NOMO-1 treated with dmso at 0.1 percent for 144 hours (cell line): ENCODE data around the gene TTC21A.

Experiments
- DNase-seq: peaks from one replicate; lab custom pipeline; 2025; ENCODE audit not compliant: unreplicated experiment; lab: John Stamatoyannopoulos, UW

Gene TTC21A

DNA sequence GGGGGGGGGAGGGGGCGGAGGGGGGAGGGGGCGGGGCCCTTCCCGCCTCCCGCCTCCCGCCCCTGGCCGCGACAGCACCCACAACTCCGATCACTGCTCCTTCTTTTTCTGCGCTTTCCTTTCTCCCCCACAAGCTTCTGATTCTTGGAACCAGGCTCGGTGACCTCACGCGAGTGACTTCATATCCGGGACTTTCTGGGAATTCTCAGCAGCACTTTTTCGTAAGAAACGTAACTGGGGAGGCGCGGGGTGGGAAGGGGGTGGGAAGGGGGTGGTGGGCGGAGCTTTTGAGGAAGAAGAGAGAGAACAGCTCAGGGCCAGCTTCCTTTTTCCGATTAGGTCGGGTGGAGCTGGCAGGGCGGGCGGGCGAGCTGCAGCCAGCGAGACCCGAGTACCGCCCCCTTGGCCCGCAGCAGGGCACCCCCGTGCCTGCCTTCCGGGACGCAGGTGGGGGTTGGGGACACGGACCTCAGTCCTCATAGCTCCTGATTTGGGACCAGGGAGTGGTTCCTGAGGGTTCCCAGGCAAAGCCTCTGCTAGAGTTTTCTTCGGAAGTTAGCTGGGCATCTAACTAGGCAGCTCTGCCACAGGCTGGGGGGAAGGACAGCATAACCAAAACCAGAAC lies 70.3 kb downstream of the TTC21A start:
- peak; percentile 79 for DNase-seq

GRCh38 chr3:39178553-39178952 lies 71.1 kb downstream of the TTC21A start:
- DNase-seq, result no peak

- no peak for DNase-seq
These were observed 72.7 kb downstream of the TTC21A start for GRCh38 chr3:39180183-39180545.

DNA sequence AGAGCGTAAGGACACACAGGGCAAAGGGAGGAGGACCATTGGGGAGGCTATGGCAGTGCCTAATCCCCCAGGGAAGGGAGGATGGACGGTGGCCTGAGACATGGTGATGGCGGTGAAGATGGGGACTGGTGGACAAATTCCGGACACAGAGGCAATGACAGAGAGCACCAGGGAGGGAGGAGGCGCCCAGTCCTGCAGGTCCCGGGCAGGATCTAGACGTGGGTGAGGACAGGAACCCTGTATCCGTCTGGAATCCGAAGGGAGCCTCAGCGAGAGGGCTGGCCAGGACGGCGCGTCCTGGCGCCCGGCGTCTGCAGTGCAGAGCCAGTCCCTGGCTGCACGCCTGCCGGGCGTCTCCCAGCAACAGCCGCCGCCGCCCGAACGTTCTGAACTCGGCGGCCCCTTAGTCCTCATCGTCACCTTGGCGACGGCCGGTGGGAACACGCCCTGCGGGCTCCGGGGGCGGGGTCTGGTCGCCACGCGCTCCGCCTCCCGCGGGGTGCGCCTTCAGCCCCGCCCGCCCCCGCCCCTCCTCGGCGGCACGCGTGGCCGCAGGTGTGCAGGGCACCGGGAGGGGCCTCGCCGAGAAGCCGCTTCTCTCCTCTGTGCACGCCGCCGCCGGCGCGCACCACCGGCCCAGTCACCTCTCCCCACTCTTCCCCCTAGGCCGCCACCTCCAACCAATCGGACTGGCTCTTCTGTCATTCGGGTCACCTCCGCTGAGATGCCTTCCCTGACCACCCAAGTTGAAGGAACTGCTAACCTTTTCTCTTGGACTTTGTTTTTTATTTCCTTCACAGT lies 73.3 kb downstream of the TTC21A start:
- DNase-seq, result peak; percentile 87

GRCh38 chr3:39181408-39182335 lies 74.2 kb downstream of the TTC21A start:
- no peak for DNase-seq

DNA sequence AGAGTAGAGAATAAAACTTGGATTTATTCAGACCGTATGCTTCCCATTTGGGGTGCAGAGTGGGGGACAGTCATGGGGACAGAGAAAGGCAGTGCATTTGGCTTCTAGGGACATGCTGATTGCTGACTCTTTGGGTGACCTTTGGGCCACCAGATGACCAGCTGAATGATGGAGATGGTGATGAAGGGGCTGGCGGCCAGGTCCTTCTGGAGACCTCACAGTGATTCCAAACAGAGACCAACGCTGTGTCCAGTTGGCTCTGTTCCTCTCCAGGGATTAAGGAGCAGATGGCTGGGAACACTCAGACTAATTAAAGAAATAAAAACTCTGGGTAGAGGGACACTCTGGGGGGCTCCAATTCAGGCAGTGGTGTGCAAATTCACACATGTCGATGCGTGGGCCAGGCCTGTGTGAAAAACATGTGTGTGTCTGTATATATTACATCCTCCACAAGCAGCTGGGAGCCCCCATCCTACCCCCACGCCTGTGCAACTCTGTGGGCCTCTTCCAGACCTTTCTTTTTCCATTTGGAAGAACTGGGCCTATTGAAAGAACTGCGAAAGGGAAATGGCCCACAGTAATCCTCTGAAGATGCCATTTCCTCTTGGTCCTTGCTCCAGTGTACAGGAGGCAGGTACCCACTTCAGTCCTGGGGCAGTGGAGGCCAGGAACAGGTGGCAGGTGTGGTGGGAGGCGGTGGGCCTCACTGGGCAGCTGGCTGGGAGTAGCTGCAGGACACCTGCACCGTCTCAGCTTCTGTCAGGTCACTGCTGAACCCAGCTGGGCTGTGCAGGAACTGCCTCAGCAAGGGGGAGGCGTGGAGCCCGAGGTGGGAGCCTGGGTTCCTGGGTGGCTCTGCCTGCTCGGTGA lies 76.0 kb downstream of the TTC21A start:
- no peak for DNase-seq

DNA sequence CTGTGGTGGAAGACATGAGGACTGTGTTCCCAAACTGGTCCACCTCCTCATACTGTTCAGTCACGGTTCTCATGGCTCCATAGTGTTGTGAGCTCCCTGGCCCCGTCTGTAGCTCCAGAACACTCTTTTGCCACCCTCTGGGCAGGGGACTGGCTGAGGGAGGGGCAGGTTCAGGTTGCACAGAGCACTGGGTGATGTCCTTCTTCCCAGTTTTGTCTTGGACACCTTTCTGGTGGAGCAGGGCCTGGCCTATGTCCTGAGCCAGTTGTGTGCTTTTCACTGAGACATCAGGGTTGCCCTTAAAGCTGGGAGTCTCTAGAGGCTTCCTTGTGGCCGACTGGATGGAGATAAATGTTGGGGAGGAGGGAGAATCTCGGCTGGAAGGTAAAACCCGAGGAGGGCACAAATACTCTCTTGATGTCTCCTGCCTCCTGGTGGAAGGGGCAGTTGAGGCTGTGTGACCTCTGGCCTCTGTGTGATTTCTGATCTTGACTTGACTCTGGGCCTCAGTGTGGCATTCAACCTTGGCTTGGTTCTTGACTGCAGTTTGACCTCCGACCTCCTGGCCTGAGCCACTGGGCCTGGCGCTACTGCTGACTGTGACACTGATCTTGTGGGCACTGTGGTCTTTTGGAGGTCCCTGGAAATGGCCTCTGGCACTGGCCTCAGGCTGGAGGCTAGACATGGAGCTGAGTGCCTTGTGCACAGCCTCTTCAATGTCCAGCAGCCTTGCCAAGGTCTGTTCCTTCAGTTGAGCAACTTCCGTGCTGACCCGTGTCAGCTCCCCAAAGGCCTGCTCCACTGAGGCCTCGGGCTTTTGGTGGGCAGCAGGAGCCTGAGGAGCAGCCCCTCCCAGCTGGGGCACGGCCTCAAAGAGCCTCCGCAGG lies 76.8 kb downstream of the TTC21A start:
- no peak for DNase-seq

DNA sequence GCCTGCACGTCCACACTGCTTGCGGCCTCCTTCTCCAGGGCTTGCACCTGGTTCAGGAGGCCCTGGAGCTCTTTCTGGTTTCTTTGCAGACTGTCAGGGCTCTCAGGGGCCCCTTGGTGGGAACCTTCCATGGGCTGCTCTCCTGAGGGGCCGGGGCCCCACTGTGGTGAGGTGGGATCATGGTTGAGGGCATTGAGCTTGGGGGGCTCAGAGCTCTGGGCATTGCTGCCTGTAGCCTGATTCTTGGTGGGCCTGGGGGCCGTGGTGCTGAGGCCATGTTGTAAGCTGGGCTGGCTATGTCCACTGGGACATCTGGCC lies 77.4 kb downstream of the TTC21A start:
- no peak for DNase-seq

DNA sequence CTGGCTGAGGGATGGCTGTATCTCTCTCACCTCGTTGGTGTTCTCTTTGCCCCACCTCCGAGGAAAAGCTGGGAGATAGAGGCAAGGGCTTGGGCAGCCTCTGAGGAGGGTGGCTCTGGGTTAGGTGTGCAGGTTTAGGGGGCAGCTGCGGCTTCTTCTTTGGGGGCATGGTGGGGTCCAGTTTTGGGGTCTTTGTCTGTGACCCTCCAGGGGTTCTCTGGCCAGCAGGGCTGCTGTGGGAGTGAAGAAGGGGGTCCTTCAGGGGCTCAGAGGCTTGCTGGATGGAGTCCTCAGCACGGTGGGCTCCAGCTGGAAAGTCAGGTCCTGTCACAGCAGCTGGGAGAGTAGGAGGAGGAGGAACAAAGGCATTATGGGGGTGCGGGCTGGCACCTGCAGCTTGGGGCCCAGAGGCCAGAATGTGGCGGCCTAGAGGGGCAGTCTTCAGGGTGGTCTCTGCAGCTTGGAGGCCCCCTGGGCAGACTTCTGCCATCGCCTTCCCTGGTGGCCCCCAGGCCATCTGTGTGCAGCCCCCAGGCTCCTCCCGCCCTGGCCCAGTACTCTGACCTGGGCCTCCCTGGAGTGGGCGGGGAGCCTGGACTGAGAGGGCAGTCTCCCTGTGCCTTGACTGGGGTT lies 78.0 kb downstream of the TTC21A start:
- DNase-seq, result no peak

- DNase-seq, result no peak
These were observed 78.6 kb downstream of the TTC21A start for GRCh38 chr3:39185959-39186691.

DNA sequence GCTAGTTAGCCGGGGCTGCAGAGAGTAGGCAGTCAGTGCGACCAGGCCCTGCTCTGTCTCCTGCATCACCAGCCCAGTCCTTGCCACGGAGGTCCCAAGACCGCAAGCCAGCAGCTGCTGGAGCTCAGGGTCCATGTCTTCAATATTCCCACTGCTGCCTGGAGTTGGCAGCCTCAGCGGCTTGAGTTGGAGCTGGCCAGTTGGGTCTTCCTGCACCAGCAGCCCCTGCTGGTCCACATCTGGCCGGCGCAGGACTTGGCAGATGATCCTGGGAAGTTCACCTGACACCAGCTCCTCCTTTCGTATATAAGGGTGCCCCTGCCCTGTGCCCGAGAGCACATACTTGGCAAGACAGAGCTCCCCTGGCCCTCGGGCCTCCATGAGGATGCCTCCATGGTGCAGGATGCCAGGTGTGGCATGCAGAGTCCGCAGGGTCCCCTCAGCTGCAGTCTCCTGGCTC lies 79.2 kb downstream of the TTC21A start:
- DNase-seq, result no peak

- DNase-seq, result no peak
These were observed 80.1 kb downstream of the TTC21A start for GRCh38 chr3:39187372-39188155.
